Measurements from ENCODE around the gene PTPRJ. TPM values are rescaled to one million over a fixed set of nuclear protein-coding genes. Genes with fewer than 3 reads are reported as not detected.

The PTPRJ gene
- total and polyA plus RNA-seq, 2 of the 13 experiments (the other 11 are each of a cell fraction or from before 2014, with no cell fraction given): 1.0 to 1.2 TPM

DNA sequence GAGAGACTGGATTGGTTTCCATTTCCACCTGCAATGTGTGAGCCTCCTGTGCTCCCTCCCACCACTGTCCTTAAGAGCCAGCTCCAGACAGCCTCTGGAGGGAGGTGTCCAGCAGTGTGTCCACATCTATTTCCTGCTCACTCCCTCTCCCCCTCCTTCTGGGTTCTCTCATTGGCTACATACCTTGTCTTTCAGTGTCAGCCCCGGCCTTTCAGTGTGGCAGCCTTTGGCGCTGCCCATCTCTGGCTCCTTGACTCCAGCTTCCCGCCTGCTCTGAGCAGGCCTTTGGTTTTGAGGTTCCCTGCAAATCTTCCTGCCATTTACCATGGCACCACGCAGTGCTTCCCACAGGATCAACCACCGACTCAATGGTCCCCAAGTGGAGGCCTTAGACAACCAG lies 19.0 kb upstream of the PTPRJ start (continued):
- TF ChIP-seq, protein P1, sequence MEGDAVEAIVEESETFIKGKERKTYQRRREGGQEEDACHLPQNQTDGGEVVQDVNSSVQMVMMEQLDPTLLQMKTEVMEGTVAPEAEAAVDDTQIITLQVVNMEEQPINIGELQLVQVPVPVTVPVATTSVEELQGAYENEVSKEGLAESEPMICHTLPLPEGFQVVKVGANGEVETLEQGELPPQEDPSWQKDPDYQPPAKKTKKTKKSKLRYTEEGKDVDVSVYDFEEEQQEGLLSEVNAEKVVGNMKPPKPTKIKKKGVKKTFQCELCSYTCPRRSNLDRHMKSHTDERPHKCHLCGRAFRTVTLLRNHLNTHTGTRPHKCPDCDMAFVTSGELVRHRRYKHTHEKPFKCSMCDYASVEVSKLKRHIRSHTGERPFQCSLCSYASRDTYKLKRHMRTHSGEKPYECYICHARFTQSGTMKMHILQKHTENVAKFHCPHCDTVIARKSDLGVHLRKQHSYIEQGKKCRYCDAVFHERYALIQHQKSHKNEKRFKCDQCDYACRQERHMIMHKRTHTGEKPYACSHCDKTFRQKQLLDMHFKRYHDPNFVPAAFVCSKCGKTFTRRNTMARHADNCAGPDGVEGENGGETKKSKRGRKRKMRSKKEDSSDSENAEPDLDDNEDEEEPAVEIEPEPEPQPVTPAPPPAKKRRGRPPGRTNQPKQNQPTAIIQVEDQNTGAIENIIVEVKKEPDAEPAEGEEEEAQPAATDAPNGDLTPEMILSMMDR (CRISPR knock-in tag; IDR thresholded peaks at IDR 0.05): peak; percentile 19; the same call in 1 of the 2 replicates
- TF ChIP-seq SP140L (CRISPR knock-in tag; IDR thresholded peaks at IDR 0.05; ENCODE audit: borderline replicate concordance): no peak

DNA sequence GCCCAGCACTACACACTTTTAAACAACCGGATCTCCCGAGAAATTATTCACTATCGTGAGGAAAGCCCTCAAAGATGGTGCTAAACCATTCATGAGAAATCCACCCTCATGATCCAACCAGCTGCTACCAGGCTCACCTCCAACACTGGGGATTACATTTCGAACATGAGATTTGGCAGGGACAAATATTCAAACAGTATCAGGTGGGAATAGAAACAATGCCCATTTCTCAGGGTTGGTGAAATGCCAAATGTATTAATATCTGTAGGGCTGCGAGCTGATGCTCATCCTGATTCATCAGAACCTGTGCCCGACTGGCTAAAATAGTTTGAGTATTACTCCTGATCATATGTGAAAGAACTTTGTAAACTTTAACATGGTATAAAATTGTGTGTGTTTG lies 15.8 kb upstream of the PTPRJ start:
- in situ Hi-C loops (cut with HindIII; ENCODE audit: extremely low pct_ligation_motif_present, low pct_unique_long_range_greater_than_20kb) (loop anchor here (10.0 kb wide), 1 partner anchor 150 kb away; no protein-coding TSS in a partner anchor), intact Hi-C loops (cut with micrococcal nuclease; ENCODE audit: unreplicated experiment) (no loop called here)
- no peaks in the 10 kb centered on the region for H3K36me3 ChIP-seq (replicated peaks in 1 of 2; ENCODE audit: control insufficient read depth in 1 of 2, insufficient read depth in 2 of 2, low read length in 2 of 2)
- H3K27me3 ChIP-seq (ENCODE audit: control insufficient read depth in 1 of 2, insufficient read depth in 2 of 2, low read length in 2 of 2): no peaks in the 10 kb centered on the region
- no peak overlapping the region for H3K4me3 ChIP-seq (replicated peaks in 1 of 3; ENCODE audit: insufficient read depth in 1 of 3, low read depth in 2 of 3, low read length in 3 of 3)
- FAIRE-seq: no peak
- no peak overlapping the region for H3K9ac ChIP-seq (ENCODE audit: insufficient read depth, low read depth, low read length)
- H2AFZ ChIP-seq (ENCODE audit: low read length): no peak overlapping the region
- no peak for ATAC-seq
- no peaks in the 10 kb centered on the region for H3K79me2 ChIP-seq (ENCODE audit: insufficient read depth, low read length)
- WGBS (ENCODE audit: low lambda C conversion rate): 43% methylated on average over 6 of the region's 6 CpGs
- BruUV-seq (replicated peaks): no TSS peak
- H3K27ac ChIP-seq (ENCODE audit: extremely low read length, insufficient read depth, low read length): no peak overlapping the region
- POLR2A ChIA-PET: no interaction called here
- DNase-seq (ENCODE audit: low spot score): no peak
- no peaks in the 10 kb centered on the region for H3K4me1 ChIP-seq (ENCODE audit: insufficient read depth, low read length)
- no peaks in the 10 kb centered on the region for H3K9me3 ChIP-seq (ENCODE audit: low read length)
- no peaks in the 10 kb centered on the region for H4K20me1 ChIP-seq (ENCODE audit: insufficient read depth, low read length)
- no peak overlapping the region for H3K4me2 ChIP-seq (ENCODE audit: low read depth, low read length)
- CTCF ChIA-PET (ENCODE audit: low intra/inter-chr PET ratio, low total read pairs): interaction anchor here (1.5 kb wide), 1 partner anchor 145 kb away, joined by 8 read pairs; no protein-coding TSS in a partner anchor
- TF ChIP-seq, protein P2, sequence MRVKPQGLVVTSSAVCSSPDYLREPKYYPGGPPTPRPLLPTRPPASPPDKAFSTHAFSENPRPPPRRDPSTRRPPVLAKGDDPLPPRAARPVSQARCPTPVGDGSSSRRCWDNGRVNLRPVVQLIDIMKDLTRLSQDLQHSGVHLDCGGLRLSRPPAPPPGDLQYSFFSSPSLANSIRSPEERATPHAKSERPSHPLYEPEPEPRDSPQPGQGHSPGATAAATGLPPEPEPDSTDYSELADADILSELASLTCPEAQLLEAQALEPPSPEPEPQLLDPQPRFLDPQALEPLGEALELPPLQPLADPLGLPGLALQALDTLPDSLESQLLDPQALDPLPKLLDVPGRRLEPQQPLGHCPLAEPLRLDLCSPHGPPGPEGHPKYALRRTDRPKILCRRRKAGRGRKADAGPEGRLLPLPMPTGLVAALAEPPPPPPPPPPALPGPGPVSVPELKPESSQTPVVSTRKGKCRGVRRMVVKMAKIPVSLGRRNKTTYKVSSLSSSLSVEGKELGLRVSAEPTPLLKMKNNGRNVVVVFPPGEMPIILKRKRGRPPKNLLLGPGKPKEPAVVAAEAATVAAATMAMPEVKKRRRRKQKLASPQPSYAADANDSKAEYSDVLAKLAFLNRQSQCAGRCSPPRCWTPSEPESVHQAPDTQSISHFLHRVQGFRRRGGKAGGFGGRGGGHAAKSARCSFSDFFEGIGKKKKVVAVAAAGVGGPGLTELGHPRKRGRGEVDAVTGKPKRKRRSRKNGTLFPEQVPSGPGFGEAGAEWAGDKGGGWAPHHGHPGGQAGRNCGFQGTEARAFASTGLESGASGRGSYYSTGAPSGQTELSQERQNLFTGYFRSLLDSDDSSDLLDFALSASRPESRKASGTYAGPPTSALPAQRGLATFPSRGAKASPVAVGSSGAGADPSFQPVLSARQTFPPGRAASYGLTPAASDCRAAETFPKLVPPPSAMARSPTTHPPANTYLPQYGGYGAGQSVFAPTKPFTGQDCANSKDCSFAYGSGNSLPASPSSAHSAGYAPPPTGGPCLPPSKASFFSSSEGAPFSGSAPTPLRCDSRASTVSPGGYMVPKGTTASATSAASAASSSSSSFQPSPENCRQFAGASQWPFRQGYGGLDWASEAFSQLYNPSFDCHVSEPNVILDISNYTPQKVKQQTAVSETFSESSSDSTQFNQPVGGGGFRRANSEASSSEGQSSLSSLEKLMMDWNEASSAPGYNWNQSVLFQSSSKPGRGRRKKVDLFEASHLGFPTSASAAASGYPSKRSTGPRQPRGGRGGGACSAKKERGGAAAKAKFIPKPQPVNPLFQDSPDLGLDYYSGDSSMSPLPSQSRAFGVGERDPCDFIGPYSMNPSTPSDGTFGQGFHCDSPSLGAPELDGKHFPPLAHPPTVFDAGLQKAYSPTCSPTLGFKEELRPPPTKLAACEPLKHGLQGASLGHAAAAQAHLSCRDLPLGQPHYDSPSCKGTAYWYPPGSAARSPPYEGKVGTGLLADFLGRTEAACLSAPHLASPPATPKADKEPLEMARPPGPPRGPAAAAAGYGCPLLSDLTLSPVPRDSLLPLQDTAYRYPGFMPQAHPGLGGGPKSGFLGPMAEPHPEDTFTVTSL (CRISPR knock-in tag; IDR thresholded peaks at IDR 0.05; ENCODE audit: borderline replicate concordance): no peak
- TF ChIP-seq, protein P3, sequence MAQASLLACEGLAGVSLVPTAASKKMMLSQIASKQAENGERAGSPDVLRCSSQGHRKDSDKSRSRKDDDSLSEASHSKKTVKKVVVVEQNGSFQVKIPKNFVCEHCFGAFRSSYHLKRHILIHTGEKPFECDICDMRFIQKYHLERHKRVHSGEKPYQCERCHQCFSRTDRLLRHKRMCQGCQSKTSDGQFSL (CRISPR knock-in tag; IDR thresholded peaks at IDR 0.05): no peak
- TF ChIP-seq POLR2G (IDR thresholded peaks at IDR 0.05; ENCODE audit: low read depth, low read length): no peak
- TF ChIP-seq ZZZ3 (CRISPR knock-in tag; IDR thresholded peaks at IDR 0.05; ENCODE audit: borderline replicate concordance): no peak
- TF ChIP-seq ZFP37 (CRISPR knock-in tag; IDR thresholded peaks at IDR 0.05; ENCODE audit: borderline replicate concordance): no peak
- no peak for TF ChIP-seq ZNF598 (CRISPR knock-in tag; IDR thresholded peaks at IDR 0.05; ENCODE audit: borderline replicate concordance)
- TF ChIP-seq, protein P4, sequence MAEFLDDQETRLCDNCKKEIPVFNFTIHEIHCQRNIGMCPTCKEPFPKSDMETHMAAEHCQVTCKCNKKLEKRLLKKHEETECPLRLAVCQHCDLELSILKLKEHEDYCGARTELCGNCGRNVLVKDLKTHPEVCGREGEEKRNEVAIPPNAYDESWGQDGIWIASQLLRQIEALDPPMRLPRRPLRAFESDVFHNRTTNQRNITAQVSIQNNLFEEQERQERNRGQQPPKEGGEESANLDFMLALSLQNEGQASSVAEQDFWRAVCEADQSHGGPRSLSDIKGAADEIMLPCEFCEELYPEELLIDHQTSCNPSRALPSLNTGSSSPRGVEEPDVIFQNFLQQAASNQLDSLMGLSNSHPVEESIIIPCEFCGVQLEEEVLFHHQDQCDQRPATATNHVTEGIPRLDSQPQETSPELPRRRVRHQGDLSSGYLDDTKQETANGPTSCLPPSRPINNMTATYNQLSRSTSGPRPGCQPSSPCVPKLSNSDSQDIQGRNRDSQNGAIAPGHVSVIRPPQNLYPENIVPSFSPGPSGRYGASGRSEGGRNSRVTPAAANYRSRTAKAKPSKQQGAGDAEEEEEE (CRISPR knock-in tag; IDR thresholded peaks at IDR 0.05; ENCODE audit: borderline replicate concordance): no peak
- TF ChIP-seq MIXL1 (CRISPR knock-in tag; IDR thresholded peaks at IDR 0.05): no peak
- TF ChIP-seq TOPORS (CRISPR knock-in tag; IDR thresholded peaks at IDR 0.05): no peak
- TF ChIP-seq ZNF484 (CRISPR knock-in tag; IDR thresholded peaks at IDR 0.05; ENCODE audit: borderline replicate concordance, low read depth): no peak
